ENCODE results near the gene USP1.

The USP1 gene

DNA sequence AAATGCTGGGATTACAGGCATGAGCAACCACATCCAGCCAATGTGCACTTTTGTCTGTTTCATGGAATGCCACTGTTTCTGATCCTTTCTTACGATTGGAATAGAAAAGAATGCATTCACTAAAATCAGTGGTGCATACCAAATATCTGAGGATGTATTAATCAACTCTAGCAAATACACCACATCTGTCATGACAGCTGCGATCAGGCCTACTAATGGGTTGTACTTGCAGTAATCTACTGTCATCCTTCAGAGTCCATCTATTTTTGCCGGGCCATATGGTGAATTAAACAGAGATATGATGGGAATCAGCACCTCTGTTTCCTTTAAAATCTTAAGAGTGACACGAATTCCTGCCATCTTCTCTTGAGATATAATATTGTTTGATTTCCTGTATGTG lies 8.5 kb upstream of the USP1 start:
- DNase-seq (ENCODE audit: low spot score) = no peak

DNA sequence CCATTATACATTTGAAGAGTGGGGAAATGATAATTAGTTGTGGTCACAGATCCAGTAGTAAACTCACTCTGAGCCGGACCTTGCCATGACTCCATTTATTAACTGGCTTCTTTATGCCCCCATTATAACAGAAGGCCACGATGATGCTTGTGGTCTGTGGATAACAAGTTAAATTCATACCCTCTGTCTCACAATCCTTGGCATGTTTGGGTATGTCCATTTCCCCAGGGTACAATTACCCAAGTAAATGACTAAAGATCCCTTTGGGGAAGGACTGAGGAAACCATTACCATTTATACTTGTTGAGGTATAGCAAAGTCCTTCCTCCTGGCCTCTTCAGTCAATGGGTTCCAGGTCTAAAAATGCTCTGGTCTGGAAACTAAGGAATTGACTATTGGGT lies 7.3 kb upstream of the USP1 start:
- no peak for DNase-seq (ENCODE audit: low spot score)

DNA sequence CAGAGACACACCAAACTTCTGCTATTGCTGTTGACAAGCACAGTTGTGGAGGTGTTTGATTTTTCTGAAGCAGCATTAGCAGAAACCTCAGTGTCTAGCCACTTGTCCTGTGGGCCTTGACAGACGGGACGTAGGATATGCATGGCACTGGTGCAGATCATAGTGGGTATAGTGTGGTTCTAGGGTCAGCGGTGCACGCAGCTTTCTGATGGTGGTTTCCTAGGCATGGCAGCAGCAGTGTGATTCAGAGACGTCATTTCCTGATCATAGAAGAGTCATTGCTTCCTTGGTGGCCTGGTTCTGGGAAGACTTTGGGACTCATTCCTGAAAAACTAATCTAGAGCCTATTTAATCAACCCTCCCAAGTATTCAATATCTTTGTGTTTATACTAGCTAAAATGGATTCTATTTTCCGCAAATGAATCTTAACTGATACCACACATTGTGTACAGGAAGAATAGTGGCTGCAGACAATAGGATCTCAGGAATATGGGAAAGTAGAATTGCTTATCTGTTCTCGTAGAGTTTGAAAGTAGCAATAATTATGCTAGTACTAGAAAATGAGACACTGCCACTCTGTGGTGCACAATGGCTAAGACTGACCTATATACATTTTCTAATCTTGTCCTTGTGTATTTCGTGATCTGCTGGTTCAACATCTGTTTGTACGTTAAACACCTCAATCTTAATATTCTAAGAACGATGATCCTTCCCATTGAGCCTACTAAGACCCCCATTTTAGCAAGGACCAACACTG lies 2.8 kb upstream of the USP1 start:
- DNase-seq (ENCODE audit: low spot score) = no peak

DNA sequence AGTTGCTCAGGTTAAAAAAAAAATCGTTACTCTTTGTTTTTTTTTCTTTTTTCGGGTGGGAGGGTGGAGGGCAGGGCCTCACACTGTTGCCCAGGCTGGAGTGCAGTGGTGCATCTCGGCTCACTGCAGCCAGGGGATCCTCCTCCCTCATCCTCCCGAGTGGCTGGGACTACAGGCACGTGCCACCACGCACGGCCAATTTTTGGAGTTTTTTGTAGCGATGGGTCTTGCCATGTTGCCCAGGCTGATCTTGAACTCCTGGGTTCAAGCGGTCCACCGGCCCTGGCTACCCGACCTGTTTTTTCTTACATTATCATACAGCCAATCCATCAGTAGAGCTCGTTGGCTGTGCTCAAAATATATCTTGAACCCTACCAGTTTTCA lies 2.2 kb upstream of the USP1 start:
- DNase-seq (ENCODE audit: low spot score) = no peak

DNA sequence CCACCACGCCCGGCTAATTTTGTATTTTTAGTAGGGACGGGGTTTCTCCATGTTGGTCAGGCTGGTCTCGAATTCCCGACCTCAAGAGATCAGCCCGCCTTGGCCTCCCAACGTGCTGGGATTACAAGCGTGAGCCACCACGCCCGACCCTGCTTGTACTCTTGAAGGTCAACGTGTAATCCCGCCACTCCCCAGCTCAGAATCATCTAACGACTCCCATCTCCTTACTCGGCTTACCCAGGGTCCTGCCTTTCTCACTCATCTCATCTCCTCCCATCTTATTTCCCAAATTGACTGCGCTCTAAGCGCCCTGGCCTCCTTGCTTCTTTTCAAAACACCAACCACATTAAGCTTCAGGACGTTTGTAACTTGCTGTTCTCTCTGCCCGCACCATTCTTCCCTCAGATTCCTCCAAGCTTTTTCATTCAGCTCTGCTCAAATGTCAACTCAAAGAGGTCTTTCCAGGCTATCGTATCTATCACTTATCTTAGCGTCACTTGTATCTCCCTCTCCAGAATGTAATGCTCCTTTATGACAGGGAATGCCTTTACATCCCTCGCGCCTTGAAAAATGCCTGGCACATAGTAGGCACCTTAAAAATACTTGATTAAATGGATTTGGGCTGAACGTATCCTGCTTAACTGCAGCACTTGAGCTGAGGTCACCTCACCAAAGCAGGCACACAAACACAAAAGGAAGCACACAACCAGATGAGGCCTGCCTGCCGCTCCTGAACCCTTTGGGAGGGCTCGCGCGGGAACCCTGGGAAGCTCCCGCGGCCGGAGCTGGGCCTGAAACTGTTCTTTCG lies 1.4 kb upstream of the USP1 start:
- DNase-seq (ENCODE audit: low spot score) = no peak

DNA sequence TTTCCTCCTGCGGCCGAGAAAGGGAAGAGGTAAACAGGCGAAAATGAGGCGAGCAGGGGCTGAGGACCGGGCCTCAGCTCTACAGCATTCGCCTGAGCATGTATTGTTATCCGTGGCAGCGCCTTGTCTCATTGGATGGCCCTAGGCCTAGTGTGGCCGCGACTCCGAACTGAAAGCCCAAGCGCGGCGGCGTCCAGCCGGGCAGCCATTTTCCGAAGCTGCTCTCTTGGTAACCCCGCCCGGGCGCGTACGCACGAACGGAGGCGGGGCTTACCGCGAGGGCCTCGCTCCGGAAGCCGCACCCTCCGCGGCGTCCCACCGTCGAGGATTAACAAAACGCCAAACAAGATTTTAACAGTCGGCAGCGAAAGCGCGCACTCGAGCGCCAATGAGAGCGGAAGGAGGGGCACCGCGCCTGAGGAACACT lies 797 bp upstream of the USP1 start:
- no peak for DNase-seq (ENCODE audit: low spot score)

DNA sequence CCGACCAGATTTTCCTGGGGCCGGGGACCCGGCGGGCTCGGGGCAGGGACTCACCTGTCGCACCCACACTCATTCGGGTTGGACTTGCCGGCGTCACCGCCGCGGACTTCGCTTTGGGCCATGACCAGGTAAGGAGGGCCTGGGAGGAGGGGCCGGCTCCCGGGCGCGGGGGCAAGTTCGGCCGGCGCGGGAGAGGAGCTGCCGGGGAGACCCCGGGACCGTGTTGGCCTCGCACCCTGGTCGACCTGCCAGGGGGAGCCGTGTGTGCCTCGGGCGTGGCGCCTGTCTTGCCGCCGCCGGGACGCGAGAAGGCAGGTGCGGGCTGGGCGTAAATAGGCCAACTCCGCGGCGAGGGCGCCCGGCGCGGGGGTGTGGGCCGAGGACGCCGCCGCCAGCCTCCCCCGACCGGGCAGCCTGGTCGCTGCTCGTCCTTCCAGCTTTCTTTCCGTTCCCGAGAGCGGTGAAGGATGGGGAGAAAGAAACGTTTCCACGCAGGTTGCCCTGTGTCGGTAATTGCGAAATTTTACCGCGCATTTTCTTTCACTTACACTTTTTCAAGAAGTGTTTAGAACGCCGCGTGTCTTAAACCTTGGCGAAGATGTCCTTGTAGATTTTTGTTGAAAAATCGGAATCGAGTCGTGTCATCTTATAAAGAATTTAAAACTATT lies 558 bp downstream of the USP1 start:
- DNase-seq (ENCODE audit: low spot score) = peak; percentile 9

DNA sequence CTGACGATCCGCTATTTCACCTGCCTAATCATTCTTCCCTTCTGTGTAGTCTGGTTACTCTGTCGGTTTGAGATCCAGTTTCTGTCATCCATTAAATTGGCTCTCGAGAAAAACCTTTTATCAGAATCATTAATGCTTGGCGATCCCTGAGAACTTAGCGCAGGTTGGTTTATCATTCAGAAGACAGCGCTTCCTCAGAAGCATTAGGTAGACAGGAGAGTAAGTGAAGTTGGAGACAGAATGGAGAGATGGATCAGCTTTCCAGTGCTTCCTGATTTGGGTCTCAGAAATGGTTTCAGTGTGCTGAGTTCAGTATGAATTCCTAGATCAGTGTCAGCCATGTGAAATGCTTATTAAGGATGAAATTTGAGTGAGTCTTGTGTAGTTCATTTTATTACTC lies 1.3 kb downstream of the USP1 start:
- no peak for DNase-seq (ENCODE audit: low spot score)

DNA sequence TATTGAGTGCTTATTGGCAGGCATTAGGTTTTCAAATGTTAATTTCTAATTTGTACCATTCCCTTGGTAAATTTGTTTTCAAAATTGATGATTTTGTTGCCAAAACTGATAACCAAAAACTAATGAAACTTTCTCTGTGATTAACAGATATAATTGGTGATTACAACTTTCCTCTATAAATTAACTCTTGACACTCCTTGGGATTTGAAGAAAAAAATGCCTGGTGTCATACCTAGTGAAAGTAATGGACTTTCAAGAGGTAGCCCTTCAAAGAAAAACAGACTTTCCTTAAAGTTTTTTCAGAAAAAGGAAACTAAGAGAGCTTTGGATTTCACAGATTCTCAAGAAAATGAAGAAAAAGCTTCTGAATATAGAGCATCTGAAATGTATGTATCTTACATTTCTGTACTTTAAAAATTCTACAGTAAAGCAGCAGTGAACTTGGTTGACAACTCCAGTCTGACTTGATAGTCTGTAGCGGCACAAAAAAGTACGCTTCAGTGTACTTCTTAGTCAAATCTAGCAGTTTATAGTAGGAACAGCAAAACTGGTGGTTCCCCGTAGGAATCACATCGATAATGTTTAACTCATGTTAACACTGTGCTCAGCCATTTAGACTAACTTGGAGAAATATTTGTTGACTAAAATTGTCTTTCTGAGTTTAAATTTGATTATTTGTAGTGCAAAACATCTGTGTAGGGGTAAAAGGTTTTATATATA lies 3.0 kb downstream of the USP1 start:
- DNase-seq (ENCODE audit: low spot score) = no peak

DNA sequence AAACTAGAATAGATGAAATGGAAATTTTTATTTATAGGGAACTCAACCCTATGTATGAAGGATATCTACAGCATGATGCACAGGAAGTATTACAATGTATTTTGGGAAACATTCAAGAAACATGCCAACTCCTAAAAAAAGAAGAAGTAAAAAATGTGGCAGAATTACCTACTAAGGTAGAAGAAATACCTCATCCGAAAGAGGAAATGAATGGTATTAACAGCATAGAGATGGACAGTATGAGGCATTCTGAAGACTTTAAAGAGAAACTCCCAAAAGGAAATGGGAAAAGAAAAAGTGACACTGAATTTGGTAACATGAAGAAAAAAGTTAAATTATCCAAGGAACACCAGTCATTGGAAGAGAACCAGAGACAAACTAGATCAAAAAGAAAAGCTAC lies 7.9 kb downstream of the USP1 start:
- DNase-seq (ENCODE audit: low spot score) = no peak

DNA sequence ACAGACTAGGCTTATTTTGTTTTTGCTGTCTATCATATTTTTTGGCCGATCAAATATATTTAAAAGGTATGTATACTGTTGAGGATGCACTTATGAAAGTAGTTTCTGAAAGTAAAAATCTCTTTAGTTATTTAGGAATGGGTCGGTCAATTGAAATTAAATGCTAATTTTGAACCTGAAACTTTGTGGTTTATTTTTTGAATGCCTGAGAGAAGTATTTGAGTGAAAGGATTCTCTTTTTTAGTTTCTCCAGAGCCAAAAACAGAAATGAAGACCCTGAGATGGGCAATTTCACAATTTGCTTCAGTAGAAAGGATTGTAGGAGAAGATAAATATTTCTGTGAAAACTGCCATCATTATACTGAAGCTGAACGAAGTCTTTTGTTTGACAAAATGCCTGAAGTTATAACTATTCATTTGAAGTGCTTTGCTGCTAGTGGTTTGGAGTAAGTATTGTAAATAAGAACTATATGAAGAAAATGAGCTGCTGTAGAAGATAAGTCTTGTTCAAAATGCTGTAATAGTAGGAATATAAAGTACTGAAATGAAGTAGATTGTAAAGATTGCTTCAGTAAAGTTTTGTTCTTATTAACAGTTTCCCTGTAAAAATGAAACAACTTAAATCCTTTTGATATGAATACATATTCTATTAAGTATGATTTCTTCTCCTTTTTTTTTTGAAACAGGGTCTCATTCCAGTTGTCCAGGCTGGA lies 11.5 kb downstream of the USP1 start:
- no peak for DNase-seq (ENCODE audit: low spot score)

DNA sequence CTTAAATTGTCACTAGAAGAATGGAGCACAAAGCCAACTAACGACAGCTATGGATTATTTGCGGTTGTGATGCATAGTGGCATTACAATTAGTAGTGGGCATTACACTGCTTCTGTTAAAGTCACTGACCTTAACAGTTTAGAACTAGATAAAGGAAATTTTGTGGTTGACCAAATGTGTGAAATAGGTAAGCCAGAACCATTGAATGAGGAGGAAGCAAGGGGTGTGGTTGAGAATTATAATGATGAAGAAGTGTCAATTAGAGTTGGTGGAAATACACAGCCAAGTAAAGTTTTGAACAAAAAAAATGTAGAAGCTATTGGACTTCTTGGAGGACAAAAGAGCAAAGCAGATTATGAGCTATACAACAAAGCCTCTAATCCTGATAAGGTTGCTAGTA lies 13.5 kb downstream of the USP1 start:
- no peak for DNase-seq (ENCODE audit: low spot score)

DNA sequence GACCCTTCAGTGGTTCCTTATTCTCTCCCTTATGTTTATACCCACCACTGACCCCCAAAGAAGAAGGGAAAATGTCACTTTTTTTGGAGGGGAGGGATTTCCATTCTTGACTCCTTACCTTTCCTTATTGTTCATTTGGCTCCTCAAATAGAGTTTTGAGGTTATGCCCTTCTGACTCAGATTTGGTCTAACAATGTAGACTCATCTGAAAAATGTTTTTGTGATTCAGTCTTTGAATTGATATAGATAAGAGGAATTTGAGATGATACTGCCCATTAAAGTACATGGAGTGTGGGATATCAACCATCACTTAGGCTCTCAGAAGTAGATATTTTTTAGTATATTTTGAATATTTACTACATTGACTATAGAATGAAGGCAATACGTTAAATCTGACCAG lies 16.1 kb downstream of the USP1 start:
- DNase-seq (ENCODE audit: low spot score) = no peak

DNA sequence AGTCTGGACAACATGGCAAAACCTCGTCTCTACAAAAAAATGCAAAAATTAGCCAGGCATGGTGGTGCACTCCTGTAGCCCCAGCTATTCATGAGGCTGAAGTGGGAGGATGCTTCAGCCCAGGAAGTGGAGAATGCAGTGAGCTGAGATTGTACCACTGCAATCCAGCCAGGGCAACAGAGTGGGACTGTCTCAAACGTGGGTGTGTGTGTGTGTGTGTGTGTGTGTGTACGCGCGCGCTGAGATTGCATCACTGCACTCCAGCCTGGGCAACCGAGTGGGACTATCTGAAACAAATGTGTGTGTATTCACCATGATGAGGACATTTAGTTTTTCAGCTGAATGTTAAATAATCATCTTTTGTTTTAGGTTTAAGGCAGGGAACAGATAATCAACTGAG lies 21.1 kb downstream of the USP1 start:
- no peak for DNase-seq (ENCODE audit: low spot score)

DNA sequence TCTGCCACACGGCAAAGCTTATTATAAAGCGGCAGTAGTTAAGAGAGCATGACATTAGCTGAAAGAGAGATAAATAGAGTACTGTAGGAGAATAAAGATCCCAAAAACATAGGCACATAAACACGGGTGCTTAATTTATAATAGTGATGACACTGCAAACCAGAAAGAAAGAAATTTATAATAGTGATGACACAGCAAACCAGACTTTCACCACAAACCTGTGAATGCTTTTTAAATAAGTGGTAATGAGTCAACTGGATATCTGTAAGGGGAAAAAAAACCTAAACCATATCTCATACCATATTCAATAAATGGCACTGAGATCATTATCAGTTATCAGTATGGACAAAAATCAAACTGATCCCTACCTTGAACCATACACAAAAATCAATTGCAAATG lies 25.5 kb downstream of the USP1 start:
- no peak for DNase-seq (ENCODE audit: low spot score)

DNA sequence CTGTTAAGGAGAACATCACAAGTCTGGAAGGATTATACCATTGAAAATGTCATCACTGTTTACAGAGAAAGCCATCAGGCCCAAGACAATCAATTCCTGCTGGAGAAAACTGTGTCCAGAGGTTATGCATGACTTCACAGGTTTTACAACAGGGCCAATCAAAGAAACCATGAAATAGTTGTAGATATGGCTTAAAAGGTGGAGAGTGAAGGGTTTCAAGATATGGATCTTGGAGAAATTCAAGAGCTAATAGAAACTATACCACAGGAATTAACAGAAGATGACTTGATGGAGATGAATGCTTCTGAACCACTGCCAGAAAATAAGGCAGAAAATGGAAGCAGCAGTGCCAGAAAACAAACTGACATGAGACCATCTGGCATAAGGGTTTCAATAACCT lies 30.2 kb downstream of the USP1 start:
- DNase-seq (ENCODE audit: low spot score) = no peak

DNA sequence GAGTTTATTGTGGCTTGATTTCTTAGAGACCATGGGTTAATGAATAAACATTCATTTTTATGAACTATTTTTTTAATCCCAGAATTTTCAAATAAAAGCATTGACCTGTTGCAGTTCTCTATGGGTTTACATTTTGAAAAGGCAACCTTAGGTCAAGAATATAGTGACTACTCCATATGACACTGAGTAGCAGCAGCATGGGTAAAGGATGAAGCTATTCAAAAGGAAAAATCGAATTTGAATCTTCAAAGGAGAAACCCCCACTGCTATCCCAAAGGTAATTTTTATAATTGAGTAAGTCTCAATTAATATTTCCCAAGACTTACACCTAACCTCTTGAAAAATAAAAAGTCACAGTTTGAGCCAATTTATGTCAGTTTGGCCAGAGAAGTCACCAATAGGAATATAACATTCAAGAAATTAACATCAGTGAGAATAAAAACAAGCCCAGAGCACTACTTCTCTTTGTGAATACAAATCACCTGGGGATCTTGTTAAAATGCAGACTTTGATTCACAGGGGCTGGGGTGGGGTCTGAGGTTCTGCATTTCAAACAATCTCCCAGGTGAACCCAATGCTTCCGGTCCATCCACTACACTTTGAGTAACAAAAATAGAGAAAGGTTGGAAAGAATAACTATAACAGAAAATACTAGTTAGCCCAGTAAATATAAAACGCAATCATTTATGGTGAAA lies 39.8 kb downstream of the USP1 start:
- no peak for DNase-seq (ENCODE audit: low spot score)

DNA sequence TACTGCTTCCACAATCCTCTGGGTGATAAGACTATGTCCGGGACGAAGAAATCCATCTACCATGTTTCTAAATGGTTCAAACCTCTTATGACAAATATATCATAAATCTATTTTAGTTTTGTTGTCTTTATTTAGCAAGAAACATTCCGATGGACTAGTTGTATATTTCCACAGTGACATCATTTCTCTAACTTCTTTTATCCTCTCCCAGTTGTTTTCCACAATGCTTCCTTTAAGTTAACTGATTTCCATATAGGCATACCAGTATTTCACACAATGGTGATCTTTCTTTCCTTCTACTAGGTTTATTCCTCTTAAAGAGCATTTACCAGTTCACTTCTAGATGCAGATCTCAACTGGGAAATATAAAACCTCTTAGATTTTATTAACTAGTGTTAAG lies 44.8 kb downstream of the USP1 start:
- no peak for DNase-seq (ENCODE audit: low spot score)

DNA sequence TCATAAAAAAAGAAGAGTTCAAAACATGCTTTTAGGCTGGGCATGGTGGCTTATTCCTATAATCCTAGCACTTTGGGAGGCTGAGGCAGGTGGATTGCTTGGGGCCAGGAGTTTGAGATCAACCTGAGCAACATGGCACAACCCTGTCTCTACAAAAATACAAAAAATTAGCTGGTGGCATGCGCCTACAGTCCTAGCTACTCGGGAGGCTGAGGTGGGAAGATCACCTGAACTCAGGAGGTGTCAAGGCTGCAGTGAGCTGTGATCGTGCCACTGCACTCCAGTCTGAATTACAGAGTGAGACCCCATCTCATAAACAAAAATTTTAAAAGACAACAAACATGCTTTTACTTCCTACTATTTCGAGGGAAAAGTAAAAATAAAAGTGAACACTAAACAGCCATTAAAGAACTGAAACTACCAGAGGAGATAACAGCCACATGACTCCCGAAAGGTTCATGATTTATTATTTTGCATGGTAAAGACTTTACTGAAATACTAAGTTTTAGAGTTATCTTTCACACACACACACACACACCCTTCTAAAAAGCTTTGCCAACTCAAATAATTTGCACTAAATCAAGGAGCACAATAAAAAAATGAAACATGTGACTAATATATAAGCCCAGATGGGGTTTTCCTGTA lies 48.1 kb downstream of the USP1 start:
- no peak for DNase-seq (ENCODE audit: low spot score)

DNA sequence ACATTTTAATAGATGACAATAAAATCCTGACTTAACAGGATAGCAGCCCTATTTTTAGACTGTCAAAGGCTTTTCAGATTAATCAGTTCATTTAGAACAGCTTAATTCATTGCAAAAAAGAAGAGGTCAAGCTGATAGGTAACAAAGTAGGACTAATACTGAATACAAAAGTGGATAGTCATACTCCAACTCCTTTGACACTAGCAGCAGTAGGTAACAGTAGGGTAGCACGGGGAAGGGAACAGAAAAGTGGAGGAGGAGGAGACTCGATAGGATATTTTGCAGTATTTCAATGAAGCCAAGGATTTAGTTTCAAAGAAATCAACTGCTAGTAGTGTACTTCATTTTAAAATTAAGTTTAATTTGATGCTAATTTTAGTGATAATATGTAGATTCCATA lies 51.1 kb downstream of the USP1 start:
- DNase-seq (ENCODE audit: low spot score) = no peak

DNA sequence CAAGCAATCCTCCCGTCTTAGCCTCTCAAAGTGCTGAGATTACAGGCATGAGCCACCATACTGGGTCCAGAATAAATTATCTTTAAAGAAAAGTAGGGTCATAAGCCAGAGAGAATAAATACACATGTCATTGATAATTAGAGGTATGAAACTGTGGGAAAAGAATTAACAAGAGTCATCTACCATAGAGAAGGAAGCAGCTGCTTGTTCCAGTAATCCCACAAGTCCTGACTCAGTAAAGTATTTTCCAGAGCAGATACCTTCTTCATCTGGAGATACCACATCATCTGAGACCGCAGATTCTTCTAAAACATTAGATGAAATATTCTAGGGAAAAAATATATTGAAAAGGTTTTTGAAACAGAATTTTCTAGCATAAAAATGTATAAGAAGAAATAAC lies 55.7 kb downstream of the USP1 start:
- DNase-seq (ENCODE audit: low spot score) = no peak
